ENCODE measurements around the gene COL1A1.

The COL1A1 gene

DNA sequence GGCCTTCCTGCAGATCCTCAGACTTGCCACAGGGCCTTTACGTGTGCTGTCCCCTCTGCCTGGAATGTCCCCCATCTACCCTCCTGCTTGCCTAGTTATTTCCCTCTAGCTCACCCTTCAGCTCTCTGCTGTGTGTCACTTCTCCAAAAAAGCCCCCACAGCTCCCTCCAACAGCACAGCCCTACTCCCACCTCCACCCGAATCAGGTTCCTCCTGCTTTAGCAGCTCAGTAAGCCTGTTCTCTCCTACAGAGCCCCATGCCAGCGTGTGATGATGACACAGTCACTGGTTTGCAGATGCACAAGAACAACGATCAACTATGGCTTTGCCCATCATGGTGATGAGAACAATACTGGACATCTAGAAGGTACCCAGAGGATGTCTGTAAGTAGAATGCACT lies 64.4 kb downstream of the COL1A1 start:
- H2AFZ ChIP-seq (ENCODE audit: low read length) = no peak overlapping the region
- no peak overlapping the region for H3K9ac ChIP-seq (ENCODE audit: low read length)
- H3K9me2 ChIP-seq (ENCODE audit: low read depth, low read length) = no peaks in the 10 kb centered on the region
- H3K4me3 ChIP-seq (ENCODE audit: low read depth, low read length, poor library complexity, severe bottlenecking) = no peak overlapping the region
- H3K27me3 ChIP-seq (ENCODE audit: insufficient read depth, low read length) = no peaks in the 10 kb centered on the region
- TF ChIP-seq EZH2 (IDR thresholded peaks at IDR 0.05; ENCODE audit: borderline replicate concordance, low read length) = no peak
- TF ChIP-seq, protein P1, sequence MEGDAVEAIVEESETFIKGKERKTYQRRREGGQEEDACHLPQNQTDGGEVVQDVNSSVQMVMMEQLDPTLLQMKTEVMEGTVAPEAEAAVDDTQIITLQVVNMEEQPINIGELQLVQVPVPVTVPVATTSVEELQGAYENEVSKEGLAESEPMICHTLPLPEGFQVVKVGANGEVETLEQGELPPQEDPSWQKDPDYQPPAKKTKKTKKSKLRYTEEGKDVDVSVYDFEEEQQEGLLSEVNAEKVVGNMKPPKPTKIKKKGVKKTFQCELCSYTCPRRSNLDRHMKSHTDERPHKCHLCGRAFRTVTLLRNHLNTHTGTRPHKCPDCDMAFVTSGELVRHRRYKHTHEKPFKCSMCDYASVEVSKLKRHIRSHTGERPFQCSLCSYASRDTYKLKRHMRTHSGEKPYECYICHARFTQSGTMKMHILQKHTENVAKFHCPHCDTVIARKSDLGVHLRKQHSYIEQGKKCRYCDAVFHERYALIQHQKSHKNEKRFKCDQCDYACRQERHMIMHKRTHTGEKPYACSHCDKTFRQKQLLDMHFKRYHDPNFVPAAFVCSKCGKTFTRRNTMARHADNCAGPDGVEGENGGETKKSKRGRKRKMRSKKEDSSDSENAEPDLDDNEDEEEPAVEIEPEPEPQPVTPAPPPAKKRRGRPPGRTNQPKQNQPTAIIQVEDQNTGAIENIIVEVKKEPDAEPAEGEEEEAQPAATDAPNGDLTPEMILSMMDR (IDR thresholded peaks at IDR 0.05; ENCODE audit: low read length) = no peak
- no peaks in the 10 kb centered on the region for H3F3A ChIP-seq (ENCODE audit: insufficient read depth, low read length)
- H3K79me2 ChIP-seq (ENCODE audit: insufficient read depth, low read length) = no peaks in the 10 kb centered on the region
- no peaks in the 10 kb centered on the region for H3K9me3 ChIP-seq (ENCODE audit: low read length)
- no peak overlapping the region for H3K4me2 ChIP-seq (ENCODE audit: low read length)
- no peaks in the 10 kb centered on the region for H3K4me1 ChIP-seq (ENCODE audit: insufficient read depth, low read length, severe bottlenecking)
- H3K27ac ChIP-seq (ENCODE audit: low read depth, low read length, poor library complexity, severe bottlenecking) = no peak overlapping the region
- H4K20me1 ChIP-seq (ENCODE audit: insufficient read depth, low read length) = no peaks in the 10 kb centered on the region
- H3K36me3 ChIP-seq (ENCODE audit: insufficient read depth, low read length) = peaks cover 75% of the 10 kb centered on the region

DNA sequence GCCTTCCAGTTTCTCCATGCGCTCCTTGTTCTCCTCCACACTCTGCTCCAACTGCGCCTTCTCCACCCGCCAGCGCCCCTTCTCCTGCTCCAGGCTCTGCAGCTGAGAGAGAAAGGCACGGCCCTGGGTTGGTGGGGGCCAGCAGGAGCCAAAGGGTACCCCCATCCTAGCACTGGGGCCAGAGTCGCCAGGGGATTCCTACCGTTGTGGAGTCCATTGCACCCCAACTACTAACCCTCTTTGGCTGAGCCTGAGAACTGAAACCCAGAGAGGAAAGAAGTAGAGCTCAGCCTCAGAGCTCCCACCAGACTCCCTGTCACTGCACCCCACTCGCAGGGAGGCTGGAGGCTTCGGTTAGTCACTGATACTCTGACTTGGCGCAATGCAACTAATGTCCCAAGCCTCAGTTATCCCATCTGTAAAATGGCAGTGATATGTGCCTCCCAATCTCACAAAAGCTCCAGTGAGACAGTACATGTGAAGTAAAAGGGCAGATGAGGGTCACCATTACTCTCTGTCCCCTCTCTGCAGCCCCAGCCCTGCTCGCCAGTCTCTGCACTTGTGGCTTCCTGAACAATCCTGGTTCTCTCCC lies 65.2 kb downstream of the COL1A1 start:
- no peak overlapping the region for H3K4me3 ChIP-seq (ENCODE audit: low read depth, low read length, poor library complexity, severe bottlenecking)
- H3K4me1 ChIP-seq (ENCODE audit: insufficient read depth, low read length, severe bottlenecking) = no peaks in the 10 kb centered on the region
- H3K27me3 ChIP-seq (ENCODE audit: insufficient read depth, low read length) = no peaks in the 10 kb centered on the region
- no peak for TF ChIP-seq EZH2 (IDR thresholded peaks at IDR 0.05; ENCODE audit: borderline replicate concordance, low read length)
- TF ChIP-seq, protein P1 (IDR thresholded peaks at IDR 0.05; ENCODE audit: low read length) = no peak
- peaks cover 68% of the 10 kb centered on the region for H3K36me3 ChIP-seq (ENCODE audit: insufficient read depth, low read length)
- H2AFZ ChIP-seq (ENCODE audit: low read length) = no peak overlapping the region
- no peaks in the 10 kb centered on the region for H3K9me3 ChIP-seq (ENCODE audit: low read length)
- no peaks in the 10 kb centered on the region for H4K20me1 ChIP-seq (ENCODE audit: insufficient read depth, low read length)
- H3K27ac ChIP-seq (ENCODE audit: low read depth, low read length, poor library complexity, severe bottlenecking) = no peak overlapping the region
- no peak overlapping the region for H3K4me2 ChIP-seq (ENCODE audit: low read length)
- H3F3A ChIP-seq (ENCODE audit: insufficient read depth, low read length) = no peaks in the 10 kb centered on the region
- no peaks in the 10 kb centered on the region for H3K9me2 ChIP-seq (ENCODE audit: low read depth, low read length)
- no peak overlapping the region for H3K9ac ChIP-seq (ENCODE audit: low read length)
- H3K79me2 ChIP-seq (ENCODE audit: insufficient read depth, low read length) = no peaks in the 10 kb centered on the region

DNA sequence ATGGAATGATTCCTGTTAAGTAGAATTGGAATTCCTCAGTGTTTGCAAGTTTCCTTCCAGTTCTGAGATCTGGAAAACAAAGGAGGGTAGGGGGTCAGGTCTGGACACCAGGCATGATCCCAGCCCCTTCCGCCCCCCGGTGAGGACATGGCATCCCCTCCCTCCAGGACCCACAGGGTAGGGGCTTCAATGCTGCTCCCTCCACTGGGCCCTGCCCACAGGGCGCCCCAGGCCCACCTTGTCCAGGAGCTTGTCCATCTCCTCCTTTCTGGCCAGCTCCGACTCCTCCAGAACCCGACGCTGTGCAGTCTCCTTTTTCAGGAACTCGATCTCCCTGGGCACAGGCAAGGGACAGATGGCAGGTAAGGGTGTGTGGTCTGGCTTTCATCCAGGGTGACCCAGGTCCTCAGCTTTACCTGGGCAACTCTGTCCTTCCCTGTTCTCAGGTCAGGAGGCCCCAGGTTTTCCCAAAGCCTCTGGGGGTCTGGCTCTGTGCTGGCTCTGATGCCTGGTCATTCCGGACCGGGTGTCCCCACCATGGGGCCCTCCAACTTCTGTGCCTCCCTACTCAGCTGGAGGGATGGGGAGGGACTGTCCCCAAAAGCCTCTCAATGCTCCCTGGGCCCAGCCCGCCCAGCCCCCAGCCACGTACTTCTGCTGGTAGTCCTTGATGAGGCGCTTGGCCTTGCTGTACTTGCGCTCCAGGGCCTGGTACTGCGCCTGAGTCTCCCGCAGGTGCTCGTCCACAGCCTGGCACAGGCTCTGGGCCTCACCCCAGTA lies 65.9 kb downstream of the COL1A1 start:
- Histone ChIP-seq H4K20me1 (ENCODE audit: insufficient read depth, low read length) (no peaks in the 10 kb centered on the region), H3K27me3 (ENCODE audit: insufficient read depth, low read length) (no peaks in the 10 kb centered on the region), H2AFZ (ENCODE audit: low read length) (no peak overlapping the region), H3K27ac (ENCODE audit: low read depth, low read length, poor library complexity, severe bottlenecking) (no peak overlapping the region), H3K9me3 (ENCODE audit: low read length) (no peaks in the 10 kb centered on the region), H3K9ac (ENCODE audit: low read length) (no peak overlapping the region), H3K4me3 (ENCODE audit: low read depth, low read length, poor library complexity, severe bottlenecking) (no peak overlapping the region), H3K4me2 (ENCODE audit: low read length) (no peak overlapping the region), H3K79me2 (ENCODE audit: insufficient read depth, low read length) (no peaks in the 10 kb centered on the region), H3K36me3 (ENCODE audit: insufficient read depth, low read length) (peaks cover 61% of the 10 kb centered on the region), H3K4me1 (ENCODE audit: insufficient read depth, low read length, severe bottlenecking) (no peaks in the 10 kb centered on the region), H3F3A (ENCODE audit: insufficient read depth, low read length) (no peaks in the 10 kb centered on the region), H3K9me2 (ENCODE audit: low read depth, low read length) (no peaks in the 10 kb centered on the region)
- TF ChIP-seq, protein P1 (IDR thresholded peaks at IDR 0.05; ENCODE audit: low read length) = no peak
- TF ChIP-seq EZH2 (IDR thresholded peaks at IDR 0.05; ENCODE audit: borderline replicate concordance, low read length) = no peak

Measured in OCI-LY1 (cell line).